NAMALWA (cell line): ENCODE results near the gene CILP.

Source experiments
- DNase-seq: peaks from one replicate; pipeline ENCODE4 v3.0.0-alpha.2; 2015; ENCODE audit warnings: low spot score

CILP gene

GRCh38 chr15:65147902-65148301 is 63.4 kb downstream of the CILP start:
- no peak for DNase-seq

GRCh38 chr15:65146438-65146837 is 64.8 kb downstream of the CILP start:
- no peak for DNase-seq
